Mononuclear cell (primary cell): ENCODE data around the gene PRKCB. TPM values are rescaled to one million over a fixed set of nuclear protein-coding genes. Genes with fewer than 3 reads are reported as not detected.
"Not testable (repeated sequence)": the region's sequence is repeated elsewhere in the genome, so short reads cannot be mapped to it uniquely, and the experiment has no call there.

Experiments used
- H3K27me3 ChIP-seq: 2 replicates; pipeline ENCODE4 v1.6.0; 2011; ENCODE audit warnings: low read length, control low read depth; ENCODE audit not compliant: insufficient read depth
- H3K4me1 ChIP-seq: 2 replicates; pipeline ENCODE4 v1.5.1; 2011; ENCODE audit warnings: mild to moderate bottlenecking, low read length, control low read depth; ENCODE audit not compliant: insufficient read depth
- H3K4me3 ChIP-seq: 2 replicates; pipeline ENCODE4 v1.5.1; 2011; ENCODE audit warnings: mild to moderate bottlenecking, low read length, moderate library complexity
- H3K9me3 ChIP-seq: 2 replicates; pipeline ENCODE4 v1.5.1; 2011; ENCODE audit warnings: low read depth, mild to moderate bottlenecking, control low read depth, low read length
- total RNA-seq: library from RNA; depleted of rRNA; stranded (reverse); fragments of >200 nt; gene quantifications from one replicate; pipeline ENCODE4 v1.2.3, GENCODE V29; 2012

The PRKCB gene
- total RNA-seq, 1 donor = 110 TPM

GRCh38 chr16:24135624-24136565, 300.1 kb downstream of the PRKCB start:
- Histone ChIP-seq H3K9me3 (no peaks in the 10 kb centered on the region), H3K4me3 (no peak overlapping the region), H3K4me1 (no peaks in the 10 kb centered on the region), H3K27me3 (no peaks in the 10 kb centered on the region)

DNA sequence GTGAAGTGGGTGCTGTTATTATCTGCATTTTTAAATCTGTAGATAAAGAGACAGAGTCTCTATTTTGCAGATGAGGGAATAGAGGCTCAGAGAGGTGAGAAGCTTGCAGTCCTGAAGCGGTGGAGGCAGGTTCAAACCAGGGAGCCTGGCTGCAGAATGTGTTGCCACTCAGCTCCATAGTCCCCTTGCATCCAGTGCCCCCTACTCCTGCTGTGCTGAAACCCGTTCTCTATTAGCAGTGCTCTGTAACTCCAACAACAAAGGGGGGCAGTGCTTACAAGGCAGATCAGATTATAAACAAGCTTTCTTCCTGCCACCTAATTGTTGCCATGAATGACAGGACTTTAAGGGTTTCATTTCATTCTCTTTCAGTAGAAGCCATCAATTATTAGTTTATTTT, 302.2 kb downstream of the PRKCB start:
- H3K27me3 ChIP-seq = no peaks in the 10 kb centered on the region
- H3K4me1 ChIP-seq = no peaks in the 10 kb centered on the region
- H3K9me3 ChIP-seq = no peaks in the 10 kb centered on the region
- H3K4me3 ChIP-seq = no peak overlapping the region

DNA sequence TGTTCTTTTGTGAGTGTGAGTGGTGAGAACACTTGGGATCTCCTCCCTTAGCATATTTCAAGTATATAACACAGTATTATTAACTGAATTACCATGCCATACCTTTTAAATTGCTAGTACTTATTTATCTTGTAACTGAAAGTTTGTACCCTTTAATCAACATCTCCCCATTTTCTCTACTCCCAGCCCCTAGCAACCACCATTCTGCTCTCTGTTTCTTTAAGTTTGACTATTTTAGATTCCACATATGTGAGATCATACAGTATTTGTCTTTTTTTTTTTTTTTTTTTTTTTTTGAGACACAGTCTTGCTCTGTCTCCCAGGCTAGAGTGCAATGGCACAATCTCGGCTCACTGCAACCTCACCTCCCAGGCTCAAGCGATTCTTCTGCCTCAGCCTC, 302.8 kb downstream of the PRKCB start:
- no peaks in the 10 kb centered on the region for H3K9me3 ChIP-seq
- H3K4me1 ChIP-seq = no peaks in the 10 kb centered on the region
- H3K27me3 ChIP-seq = no peaks in the 10 kb centered on the region
- no peak overlapping the region for H3K4me3 ChIP-seq

DNA sequence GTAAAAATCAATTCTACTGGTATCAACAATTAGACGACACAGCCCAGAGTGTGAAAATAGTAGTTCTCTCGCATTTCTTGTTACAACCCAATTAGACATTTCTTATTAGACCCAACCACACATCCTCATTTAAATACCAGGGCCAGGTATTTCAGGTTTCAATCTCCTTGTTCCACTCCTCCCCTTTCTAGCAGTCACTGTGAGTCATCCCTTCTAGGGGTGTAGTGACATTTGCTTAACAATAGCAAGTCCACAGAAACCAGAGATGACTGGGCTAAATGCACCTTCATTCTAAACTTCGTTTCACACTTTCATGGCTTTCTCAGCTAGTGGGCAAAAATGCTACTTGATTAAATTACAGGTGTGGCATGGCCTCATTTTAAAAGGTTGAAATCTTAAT, 303.5 kb downstream of the PRKCB start:
- Histone ChIP-seq H3K27me3 (no peaks in the 10 kb centered on the region), H3K4me3 (no peak overlapping the region), H3K4me1 (no peaks in the 10 kb centered on the region), H3K9me3 (no peaks in the 10 kb centered on the region)

DNA sequence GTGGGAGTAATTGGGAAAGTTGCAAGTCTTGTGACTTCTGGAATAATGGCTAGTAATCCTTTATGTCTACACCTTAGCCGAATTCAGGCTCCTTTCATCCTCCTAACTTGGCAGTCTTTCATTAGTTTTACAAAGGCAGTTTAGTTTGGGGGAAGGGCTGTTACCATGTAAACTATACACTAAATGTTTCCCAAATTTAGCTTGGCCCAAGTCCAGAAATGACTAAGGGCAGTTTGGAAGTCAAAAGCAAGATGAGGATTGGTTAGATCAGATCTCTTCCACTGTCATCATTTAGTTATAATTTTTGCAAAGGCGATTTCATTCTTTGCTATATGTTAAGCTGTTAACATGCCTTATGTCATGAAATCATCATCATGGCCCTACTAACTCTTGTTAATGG, 304.9 kb downstream of the PRKCB start:
- Histone ChIP-seq H3K4me3 (no peak overlapping the region), H3K27me3 (no peaks in the 10 kb centered on the region), H3K9me3 (no peaks in the 10 kb centered on the region), H3K4me1 (no peaks in the 10 kb centered on the region)

DNA sequence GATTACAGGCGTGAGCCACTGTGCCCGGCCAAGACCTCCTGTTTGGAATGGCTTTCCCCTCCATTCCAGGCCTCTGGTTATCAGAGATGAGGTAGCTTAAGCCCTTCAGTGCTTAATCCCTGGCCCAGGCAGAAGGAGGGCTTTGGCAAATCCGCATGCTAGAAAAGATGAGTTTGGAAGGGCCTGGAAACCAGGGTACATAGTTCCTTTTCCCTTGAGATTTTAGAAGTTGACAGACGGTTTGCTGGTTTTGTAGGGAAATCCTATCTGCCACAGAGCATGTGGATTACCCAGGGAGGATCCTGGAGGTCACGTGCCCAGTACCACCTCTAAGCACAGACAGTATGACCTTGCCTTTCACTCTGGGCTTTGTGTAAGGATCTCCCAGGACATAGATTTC, 305.7 kb downstream of the PRKCB start:
- H3K27me3 ChIP-seq = no peaks in the 10 kb centered on the region
- H3K9me3 ChIP-seq = no peaks in the 10 kb centered on the region
- H3K4me1 ChIP-seq = no peaks in the 10 kb centered on the region
- no peak overlapping the region for H3K4me3 ChIP-seq

DNA sequence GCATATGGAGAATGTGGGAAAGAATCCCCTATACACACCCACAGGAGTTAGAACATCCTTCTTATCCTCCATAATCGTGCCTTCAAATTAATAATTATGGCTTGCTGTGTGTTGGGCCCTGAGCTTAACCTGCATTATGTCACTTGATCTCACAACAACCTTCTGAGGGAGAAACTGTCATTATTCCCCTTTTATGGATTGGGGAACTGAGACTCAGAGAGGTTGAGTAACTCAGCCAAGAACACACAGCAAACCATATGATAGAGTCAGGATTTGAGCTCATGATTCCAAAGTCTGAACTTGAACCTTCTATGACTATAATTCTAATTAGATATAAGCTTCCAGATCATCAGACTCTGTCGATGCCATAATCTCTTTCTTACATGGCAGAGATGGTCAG, 306.1 kb downstream of the PRKCB start:
- H3K27me3 ChIP-seq = no peaks in the 10 kb centered on the region
- H3K9me3 ChIP-seq = no peaks in the 10 kb centered on the region
- no peaks in the 10 kb centered on the region for H3K4me1 ChIP-seq
- H3K4me3 ChIP-seq = no peak overlapping the region

DNA sequence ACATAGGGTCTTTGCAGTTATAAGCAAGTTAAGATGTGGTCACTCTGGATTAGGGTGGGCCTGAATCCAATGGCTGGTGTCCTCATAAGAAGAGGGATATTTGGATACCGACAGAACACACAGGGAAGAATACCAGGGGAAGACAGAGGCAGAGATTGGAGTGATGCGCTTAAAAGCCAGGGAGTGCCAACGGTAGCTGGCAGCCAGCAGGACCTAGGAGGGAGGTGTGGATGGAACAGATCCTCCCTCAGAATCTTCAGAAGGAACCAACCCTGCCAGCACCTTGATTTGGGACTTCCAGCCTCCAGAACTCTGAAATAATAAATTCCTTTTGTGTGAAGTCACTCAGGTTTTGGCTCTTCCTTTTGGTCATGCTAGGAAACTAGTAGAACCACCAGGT, 310.1 kb downstream of the PRKCB start:
- no peaks in the 10 kb centered on the region for H3K9me3 ChIP-seq

GRCh38 chr16:24146518-24146917, 310.7 kb downstream of the PRKCB start:
- H3K27me3 ChIP-seq = no peaks in the 10 kb centered on the region
- no peaks in the 10 kb centered on the region for H3K9me3 ChIP-seq
- no peak overlapping the region for H3K4me3 ChIP-seq
- H3K4me1 ChIP-seq = peaks cover under 1% of the 10 kb centered on the region

More for the DNA sequence above, 310.1 kb downstream of the PRKCB start:
- no peak overlapping the region for H3K4me3 ChIP-seq
- no peaks in the 10 kb centered on the region for H3K27me3 ChIP-seq
- H3K4me1 ChIP-seq = no peaks in the 10 kb centered on the region

DNA sequence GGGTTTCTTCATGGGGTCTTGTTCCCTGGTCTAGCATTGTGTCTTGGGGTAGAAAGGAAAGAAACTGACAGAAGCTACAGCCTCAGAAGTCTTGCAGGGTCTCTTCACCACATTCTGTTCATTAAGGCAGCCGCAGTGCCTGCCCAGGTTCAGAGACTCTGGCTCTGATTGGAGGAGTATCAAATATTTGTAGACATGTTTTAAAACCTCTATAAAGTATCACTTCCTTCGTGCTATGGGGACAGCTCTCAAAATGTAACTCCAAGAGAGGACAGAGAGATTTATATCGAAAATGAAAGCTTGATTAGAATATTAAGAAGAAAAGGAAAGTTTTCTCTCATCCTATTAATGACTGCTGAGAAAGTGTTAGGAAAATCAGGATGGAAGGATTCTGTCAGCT, 313.3 kb downstream of the PRKCB start:
- Histone ChIP-seq H3K27me3 (no peaks in the 10 kb centered on the region), H3K9me3 (no peaks in the 10 kb centered on the region), H3K4me3 (no peak overlapping the region), H3K4me1 (peaks cover 5% of the 10 kb centered on the region)

DNA sequence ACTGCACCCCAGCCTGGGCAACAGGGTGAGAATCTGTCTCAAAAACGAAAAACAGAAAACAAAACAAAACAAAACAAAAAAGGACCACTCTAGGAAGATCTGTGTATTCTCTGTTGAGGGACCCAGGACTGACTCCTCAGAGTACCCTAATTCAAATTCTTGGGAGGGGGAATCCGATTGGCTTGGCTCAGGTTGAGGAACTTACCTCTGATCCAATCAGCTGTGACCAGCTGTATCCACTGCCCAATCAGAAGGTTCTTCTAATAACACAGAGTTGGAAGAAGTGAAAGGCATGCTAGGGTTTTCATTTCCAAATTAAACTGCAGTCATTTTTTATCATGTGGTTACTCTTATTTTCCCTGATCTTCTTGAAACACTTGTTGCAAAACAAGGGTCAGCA, 314.5 kb downstream of the PRKCB start:
- Histone ChIP-seq H3K4me3 (no peak overlapping the region), H3K9me3 (no peaks in the 10 kb centered on the region), H3K4me1 (peaks cover 5% of the 10 kb centered on the region), H3K27me3 (no peaks in the 10 kb centered on the region)

GRCh38 chr16:24151482-24151939, 315.7 kb downstream of the PRKCB start:
- Histone ChIP-seq H3K9me3 (no peaks in the 10 kb centered on the region), H3K4me1 (peaks cover 5% of the 10 kb centered on the region), H3K27me3 (no peaks in the 10 kb centered on the region), H3K4me3 (no peak overlapping the region)

DNA sequence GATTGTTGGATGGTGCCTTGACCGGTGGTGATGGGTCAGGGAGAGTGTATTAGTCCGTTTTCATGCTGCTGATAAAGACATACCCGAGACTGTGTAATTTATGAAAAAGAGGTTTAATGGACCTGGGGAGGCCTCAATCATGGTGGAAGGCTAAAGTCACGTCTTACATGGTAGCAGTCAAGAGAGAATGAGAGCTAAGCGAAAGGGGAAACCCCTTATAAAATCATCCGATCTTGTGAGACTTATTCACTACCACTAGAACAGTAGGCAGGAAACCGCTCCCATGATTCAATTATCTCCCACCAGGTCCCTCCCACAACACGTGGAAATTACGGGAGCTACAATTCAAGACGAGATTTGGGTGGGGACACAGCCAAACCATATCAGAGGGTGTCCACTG, 316.3 kb downstream of the PRKCB start:
- not testable (repeated sequence) for H3K27me3 ChIP-seq, H3K4me1 ChIP-seq, H3K9me3 ChIP-seq, H3K4me3 ChIP-seq

- Histone ChIP-seq H3K4me1 (peaks cover 5% of the 10 kb centered on the region), H3K27me3 (no peaks in the 10 kb centered on the region), H3K4me3 (no peak overlapping the region), H3K9me3 (no peaks in the 10 kb centered on the region)
Measured at GRCh38 chr16:24152826-24153225, 317.0 kb downstream of the PRKCB start.

DNA sequence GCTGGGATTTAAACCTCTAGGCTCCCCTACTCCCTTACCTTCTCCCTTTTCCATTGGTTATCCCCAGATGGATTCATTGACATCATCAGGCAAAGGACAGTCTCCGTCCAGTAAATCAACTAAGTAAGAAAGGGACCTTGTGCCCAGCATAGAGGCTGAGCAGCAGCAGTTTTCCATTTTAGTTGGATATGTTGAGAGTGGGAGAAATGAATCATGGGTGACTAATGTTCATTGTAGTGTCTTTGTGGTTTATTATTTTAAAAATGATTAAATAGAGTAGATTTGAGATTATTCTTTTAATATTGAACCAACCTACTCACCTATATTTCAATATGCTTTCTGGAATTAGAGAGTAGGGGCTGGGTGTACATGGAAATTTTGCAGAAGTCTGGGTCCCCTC, 321.0 kb downstream of the PRKCB start:
- H3K9me3 ChIP-seq = no peaks in the 10 kb centered on the region
- no peaks in the 10 kb centered on the region for H3K27me3 ChIP-seq
- no peak overlapping the region for H3K4me3 ChIP-seq
- H3K4me1 ChIP-seq = peaks cover 2% of the 10 kb centered on the region

DNA sequence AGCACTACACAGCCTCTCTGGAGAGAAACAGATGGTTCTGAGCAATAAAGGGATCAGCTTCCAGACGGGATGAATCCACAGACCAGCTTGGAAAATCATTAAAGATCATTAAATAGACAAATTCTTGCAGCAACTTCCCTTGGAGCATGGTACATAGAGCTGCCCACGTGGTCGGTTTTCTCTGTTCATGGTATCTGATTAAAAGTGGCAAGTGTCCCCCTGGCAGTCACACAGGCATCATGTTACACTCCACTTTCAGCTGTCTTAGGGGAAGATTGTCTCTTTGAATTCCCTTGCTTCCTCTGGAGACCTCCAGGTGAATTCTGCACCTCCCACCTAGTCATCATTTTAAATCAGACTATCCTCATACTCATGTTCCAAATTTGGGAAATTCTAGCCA, 328.2 kb downstream of the PRKCB start:
- Histone ChIP-seq H3K9me3 (no peaks in the 10 kb centered on the region), H3K27me3 (no peaks in the 10 kb centered on the region), H3K4me3 (no peak overlapping the region), H3K4me1 (no peaks in the 10 kb centered on the region)
